Lower leg skin (tissue), 3 donors: ENCODE measurements around the gene CCDC93.
A peak's percentile ranks its signal among the peaks of the same experiment; 100 is the strongest.

Experiments
- POLR2A ChIP-seq, 2 donors: fragments of 450-650 bp; IDR thresholded peaks; one replicate each; pipeline ENCODE4 v1.6.1; 2016 to 2017; ENCODE audit warnings: antibody characterized with exemption in 2 of 2, mild to moderate bottlenecking in 1 of 2, moderate library complexity in 1 of 2
- TF ChIP-seq, protein P1 (sequence below), 3 donors: fragments of 450-650 bp; IDR thresholded peaks; one replicate each; pipeline ENCODE4 v1.5.1; 2016; ENCODE audit warnings: antibody characterized with exemption in 3 of 3, mild to moderate bottlenecking in 3 of 3, moderate library complexity in 2 of 3

DNA sequence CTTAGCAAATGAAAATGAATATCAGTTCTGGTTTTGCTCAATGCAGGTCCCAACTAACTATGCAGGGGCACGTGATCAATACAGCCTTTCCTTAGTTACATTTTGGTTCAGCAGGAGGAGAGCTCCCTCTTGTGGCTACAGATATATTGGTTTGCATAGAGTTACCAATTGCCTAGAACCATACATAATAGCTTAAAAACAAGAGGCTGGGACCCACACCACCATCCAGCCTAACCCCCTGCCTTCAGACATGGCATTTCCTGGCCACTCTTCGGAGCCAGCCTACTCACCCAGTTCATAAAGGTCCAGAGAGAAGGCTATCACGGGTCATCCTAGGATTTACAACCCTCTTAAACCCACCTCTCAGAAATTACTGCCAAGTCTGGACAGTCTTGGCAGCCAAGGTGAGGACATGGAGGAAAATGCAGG is 10.5 kb downstream of the CCDC93 start:
- TF ChIP-seq, protein P1, sequence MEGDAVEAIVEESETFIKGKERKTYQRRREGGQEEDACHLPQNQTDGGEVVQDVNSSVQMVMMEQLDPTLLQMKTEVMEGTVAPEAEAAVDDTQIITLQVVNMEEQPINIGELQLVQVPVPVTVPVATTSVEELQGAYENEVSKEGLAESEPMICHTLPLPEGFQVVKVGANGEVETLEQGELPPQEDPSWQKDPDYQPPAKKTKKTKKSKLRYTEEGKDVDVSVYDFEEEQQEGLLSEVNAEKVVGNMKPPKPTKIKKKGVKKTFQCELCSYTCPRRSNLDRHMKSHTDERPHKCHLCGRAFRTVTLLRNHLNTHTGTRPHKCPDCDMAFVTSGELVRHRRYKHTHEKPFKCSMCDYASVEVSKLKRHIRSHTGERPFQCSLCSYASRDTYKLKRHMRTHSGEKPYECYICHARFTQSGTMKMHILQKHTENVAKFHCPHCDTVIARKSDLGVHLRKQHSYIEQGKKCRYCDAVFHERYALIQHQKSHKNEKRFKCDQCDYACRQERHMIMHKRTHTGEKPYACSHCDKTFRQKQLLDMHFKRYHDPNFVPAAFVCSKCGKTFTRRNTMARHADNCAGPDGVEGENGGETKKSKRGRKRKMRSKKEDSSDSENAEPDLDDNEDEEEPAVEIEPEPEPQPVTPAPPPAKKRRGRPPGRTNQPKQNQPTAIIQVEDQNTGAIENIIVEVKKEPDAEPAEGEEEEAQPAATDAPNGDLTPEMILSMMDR (IDR thresholded peaks at IDR 0.05) = peak in 1 of 3 donors; percentile 36
- TF ChIP-seq POLR2A (IDR thresholded peaks at IDR 0.05) = no peak
